ENCODE measurements around the gene ABCF2. TPM values are rescaled to one million over a fixed set of nuclear protein-coding genes. Genes with fewer than 3 reads are reported as not detected.

The ABCF2 gene
- polyA plus RNA-seq, 1 of the 3 experiments (the other 2 are of a cell fraction) = 75.4 TPM

GRCh38 chr7:151179946-151180345 is 47.1 kb downstream of the ABCF2 start (continued):
- TF ChIP-seq USF1 (IDR thresholded peaks at IDR 0.05; ENCODE audit: borderline replicate concordance, low read depth) (no peak), FOSL2 (IDR thresholded peaks at IDR 0.05; ENCODE audit: borderline replicate concordance, low read depth) (no peak), POLR2AphosphoS5 (IDR thresholded peaks at IDR 0.05; ENCODE audit: low read depth, low read length) (no peak), CTCF (IDR thresholded peaks at IDR 0.05) (no peak), RFX5 (IDR thresholded peaks at IDR 0.05; ENCODE audit: low read length) (no peak), CHD2 (IDR thresholded peaks at IDR 0.05; ENCODE audit: low read length, partially characterized antibody) (no peak)
- TF ChIP-seq, protein P1, sequence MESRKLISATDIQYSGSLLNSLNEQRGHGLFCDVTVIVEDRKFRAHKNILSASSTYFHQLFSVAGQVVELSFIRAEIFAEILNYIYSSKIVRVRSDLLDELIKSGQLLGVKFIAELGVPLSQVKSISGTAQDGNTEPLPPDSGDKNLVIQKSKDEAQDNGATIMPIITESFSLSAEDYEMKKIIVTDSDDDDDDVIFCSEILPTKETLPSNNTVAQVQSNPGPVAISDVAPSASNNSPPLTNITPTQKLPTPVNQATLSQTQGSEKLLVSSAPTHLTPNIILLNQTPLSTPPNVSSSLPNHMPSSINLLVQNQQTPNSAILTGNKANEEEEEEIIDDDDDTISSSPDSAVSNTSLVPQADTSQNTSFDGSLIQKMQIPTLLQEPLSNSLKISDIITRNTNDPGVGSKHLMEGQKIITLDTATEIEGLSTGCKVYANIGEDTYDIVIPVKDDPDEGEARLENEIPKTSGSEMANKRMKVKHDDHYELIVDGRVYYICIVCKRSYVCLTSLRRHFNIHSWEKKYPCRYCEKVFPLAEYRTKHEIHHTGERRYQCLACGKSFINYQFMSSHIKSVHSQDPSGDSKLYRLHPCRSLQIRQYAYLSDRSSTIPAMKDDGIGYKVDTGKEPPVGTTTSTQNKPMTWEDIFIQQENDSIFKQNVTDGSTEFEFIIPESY (IDR thresholded peaks at IDR 0.05; ENCODE audit: borderline replicate concordance, low read depth) = no peak

GRCh38 chr7:151179287-151179860 is 47.6 kb downstream of the ABCF2 start:
- H2AFZ ChIP-seq (ENCODE audit: low read depth) = no peak overlapping the region
- 68% methylated on average over 7 of the region's 8 CpGs for WGBS (ENCODE audit: low lambda C conversion rate)
- no peak overlapping the region for H3K4me2 ChIP-seq
- H3K27ac ChIP-seq (ENCODE audit: low read depth in 2 of 2, low read length in 1 of 2) = no peak overlapping the region
- H3K9me3 ChIP-seq = no peaks in the 10 kb centered on the region
- H3K27me3 ChIP-seq (ENCODE audit: insufficient read depth) = peaks cover 58% of the 10 kb centered on the region
- no peak overlapping the region for H3K9ac ChIP-seq
- peak; percentile 22 for DNase-seq
- no peak overlapping the region for H3K4me3 ChIP-seq (ENCODE audit: low read depth in 2 of 2, low read length in 1 of 2)
- ChIA-PET POLR2A (interaction anchor here (0.6 to 1.0 kb wide), 2 partner anchors 38 to 95 kb away, joined by 3 to 4 read pairs; no protein-coding TSS in a partner anchor), CTCF (interaction anchor here (0.7 to 9.8 kb wide), 5 partner anchors 13 to 68 kb away, joined by 3 to 86 read pairs (median 10); partner anchors contain the start of gene GBX1)
- TF ChIP-seq TAF1 (IDR thresholded peaks at IDR 0.05; ENCODE audit: borderline replicate concordance, low read depth, low read length) (no peak), NRF1 (IDR thresholded peaks at IDR 0.05; ENCODE audit: low read depth, low read length) (no peak), PBX3 (IDR thresholded peaks at IDR 0.05) (no peak), USF1 (IDR thresholded peaks at IDR 0.05; ENCODE audit: borderline replicate concordance, low read depth) (no peak), IRF3 (IDR thresholded peaks at IDR 0.05; ENCODE audit: low read depth, low read length) (no peak), RCOR1 (IDR thresholded peaks at IDR 0.05; ENCODE audit: low read length) (no peak), REST (IDR thresholded peaks at IDR 0.05; ENCODE audit: low read depth, low read length) (no peak), RAD21 (IDR thresholded peaks at IDR 0.05; ENCODE audit: low read length) (no peak)
- TF ChIP-seq, protein P2, sequence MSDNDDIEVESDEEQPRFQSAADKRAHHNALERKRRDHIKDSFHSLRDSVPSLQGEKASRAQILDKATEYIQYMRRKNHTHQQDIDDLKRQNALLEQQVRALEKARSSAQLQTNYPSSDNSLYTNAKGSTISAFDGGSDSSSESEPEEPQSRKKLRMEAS (IDR thresholded peaks at IDR 0.05; ENCODE audit: low read depth) = no peak
- H3K9me2 ChIP-seq = no peaks in the 10 kb centered on the region
- no peaks in the 10 kb centered on the region for H3F3A ChIP-seq (replicated peaks; ENCODE audit: insufficient read depth)
- no peaks in the 10 kb centered on the region for H3K79me2 ChIP-seq (ENCODE audit: insufficient read depth)
- H3K4me1 ChIP-seq (ENCODE audit: control insufficient read depth in 1 of 2, insufficient read depth in 2 of 2, low read depth in 1 of 2, low read length in 1 of 2) = no peaks in the 10 kb centered on the region
- H3K36me3 ChIP-seq (replicated peaks in 1 of 2; ENCODE audit: control insufficient read depth in 1 of 2, insufficient read depth in 2 of 2, low read length in 1 of 2) = no peaks in the 10 kb centered on the region
- no peaks in the 10 kb centered on the region for H4K20me1 ChIP-seq (ENCODE audit: insufficient read depth)

Measured in SK-N-SH (cell line).